Adrenal gland (tissue), 5 donors: ENCODE measurements around the gene NCOA6.
"Not testable (repeated sequence)": the region's sequence is repeated elsewhere in the genome, so short reads cannot be mapped to it uniquely, and the experiment has no call there.

Experiments
- CTCF ChIP-seq, 6 experiments: fragments of 450-650 bp in 4 of 6; fragments of 200-600 bp in 2 of 6; sonication (generic) in 1 of 6; IDR thresholded peaks; 1 replicate in 5 of 6; 2 replicates in 1 of 6; pipeline versions ENCODE4 v1.5.1 to v1.8.0; 2016 to 2021; ENCODE audit warnings: antibody characterized with exemption in 6 of 6, mild to moderate bottlenecking in 2 of 6, moderate library complexity in 1 of 6
- POLR2A ChIP-seq, 2 donors: fragments of 450-650 bp; IDR thresholded peaks; one replicate each; pipeline ENCODE4 v1.6.1; 2017; ENCODE audit warnings: antibody characterized with exemption in 2 of 2, mild to moderate bottlenecking in 2 of 2, moderate library complexity in 1 of 2
- donor health status: DM: no; HTN: no; CAD: no.

GRCh38 chr20:34713944-34714515 is 111.4 kb downstream of the NCOA6 start:
- not testable (repeated sequence) for TF ChIP-seq POLR2A, CTCF (IDR thresholded peaks at IDR 0.05)
